ENCODE data around the gene ROPN1L.
"Not testable (repeated sequence)": the region's sequence is repeated elsewhere in the genome, so short reads cannot be mapped to it uniquely, and the experiment has no call there.

Gene ROPN1L

DNA sequence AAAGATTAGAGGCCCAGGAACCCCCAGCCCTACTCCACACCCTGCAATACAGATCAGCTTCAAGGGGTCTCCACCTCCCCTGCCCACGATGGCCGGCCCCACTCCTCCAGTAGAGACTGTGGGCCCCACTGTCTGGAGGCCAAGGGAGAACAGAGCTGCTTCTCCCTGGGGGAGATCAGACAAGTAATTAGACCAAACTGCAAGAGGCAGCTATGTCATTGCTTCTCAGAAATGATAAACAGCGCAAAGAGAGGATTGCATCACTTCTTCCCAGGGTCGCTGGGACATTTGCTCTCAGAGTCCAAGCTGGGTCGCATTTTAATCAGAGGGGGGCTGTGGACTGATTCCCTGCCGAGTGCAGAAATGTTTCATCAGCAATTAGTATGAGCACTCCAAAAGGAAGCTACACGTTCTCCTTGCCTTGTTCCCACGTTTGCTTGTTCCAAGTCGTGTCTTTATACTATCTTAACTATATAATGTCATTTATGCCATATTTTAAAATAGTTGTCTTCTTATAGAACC lies 59.9 kb downstream of the ROPN1L start:
- DNase-seq (ENCODE audit: low read depth in 2 of 2): no peak

DNA sequence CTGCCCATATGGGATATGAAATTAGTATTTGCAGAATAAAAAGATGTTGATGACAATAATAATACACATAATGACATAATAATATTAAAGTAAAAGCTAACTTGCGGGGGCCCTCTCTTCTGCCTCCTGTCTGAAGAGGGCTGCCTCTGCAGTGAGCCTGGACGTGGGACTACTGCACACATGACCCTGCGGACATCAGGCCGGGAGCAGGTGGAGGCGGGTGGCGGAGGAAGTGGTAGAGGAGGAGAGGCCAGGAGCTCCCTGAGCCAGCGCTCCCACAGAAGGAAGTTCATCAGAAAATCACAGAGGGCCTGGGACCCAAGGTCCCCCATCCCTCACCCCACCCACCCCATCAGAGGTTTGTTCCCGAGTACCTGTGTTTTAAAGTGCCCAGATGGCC lies 60.5 kb downstream of the ROPN1L start:
- DNase-seq (ENCODE audit: low read depth in 2 of 2): no peak

DNA sequence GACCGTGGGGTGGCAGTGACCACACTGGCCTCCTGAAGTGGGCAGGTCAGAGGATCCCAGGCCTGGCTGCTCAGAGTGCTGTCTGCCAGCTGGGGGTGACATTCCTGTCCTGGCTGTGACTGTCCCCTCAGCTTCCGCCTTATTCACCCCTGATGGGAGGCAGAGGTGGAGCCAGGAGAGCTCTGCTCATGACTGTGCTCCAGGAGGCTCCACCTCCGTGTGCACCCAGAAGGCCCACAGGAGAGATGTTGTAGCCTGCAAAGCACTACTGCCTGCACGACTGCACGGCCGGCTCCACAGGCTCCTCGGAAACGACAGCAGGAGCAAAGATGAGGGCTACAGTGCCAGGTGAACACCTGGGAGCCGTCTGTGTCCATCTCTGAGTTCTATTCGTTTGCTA lies 60.9 kb downstream of the ROPN1L start:
- no peak for DNase-seq (ENCODE audit: low read depth in 2 of 2)

DNA sequence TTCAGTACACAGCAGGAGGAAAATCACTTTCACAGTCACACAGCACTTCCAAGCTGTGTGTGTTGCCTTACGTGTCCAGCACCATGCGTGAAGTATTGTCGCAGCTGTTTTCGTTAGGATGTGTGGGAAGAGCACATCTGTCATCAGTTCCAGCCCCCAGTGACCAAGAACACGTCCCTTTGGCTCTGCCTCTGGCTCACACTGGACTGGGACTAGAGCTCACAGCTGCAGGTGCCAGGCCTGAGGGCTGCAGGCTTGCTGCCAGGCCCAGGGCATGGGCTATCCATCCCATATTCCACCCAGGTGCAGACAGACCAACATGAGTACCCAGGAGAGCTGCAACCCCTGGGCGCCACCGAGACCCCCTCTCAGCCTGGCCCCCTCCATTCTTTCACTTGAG lies 61.6 kb downstream of the ROPN1L start:
- DNase-seq (ENCODE audit: low read depth in 2 of 2): no peak

DNA sequence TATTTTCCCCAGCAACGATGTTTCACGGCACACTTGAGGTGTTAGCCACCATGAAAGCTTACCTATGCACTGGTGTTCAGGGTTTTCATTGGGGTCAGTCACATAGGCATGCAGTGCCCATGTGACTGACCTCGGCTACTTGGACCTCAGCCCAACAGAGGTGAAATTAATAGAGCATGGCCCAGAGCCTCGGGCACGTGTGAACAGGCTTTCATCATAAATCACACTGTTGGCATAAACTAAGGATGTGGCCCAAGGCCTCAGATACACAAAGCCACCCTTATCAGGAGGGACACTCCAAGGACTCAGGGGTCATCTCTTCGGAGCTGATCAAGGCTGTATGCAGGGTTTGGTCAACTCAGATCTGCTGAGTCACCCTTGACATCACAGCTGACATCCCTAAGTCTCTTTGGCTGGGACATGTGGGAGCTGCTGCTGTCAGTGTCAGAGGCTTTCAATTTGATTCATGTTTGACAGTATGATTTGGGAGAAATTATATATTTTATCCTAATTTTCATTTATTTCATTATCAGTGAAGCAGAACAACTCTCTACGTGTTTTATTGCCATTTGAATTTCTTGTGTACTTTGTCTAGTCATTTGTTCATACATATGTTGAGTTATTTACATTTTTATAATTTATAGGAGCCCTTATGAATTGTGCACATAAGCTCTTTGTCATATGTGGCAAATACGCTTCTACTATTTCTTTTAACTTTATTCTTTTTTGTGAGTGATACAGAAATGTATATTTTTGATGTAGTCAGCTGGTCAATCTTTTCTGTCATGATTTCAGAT lies 62.5 kb downstream of the ROPN1L start:
- no peak for DNase-seq (ENCODE audit: low read depth in 2 of 2)

DNA sequence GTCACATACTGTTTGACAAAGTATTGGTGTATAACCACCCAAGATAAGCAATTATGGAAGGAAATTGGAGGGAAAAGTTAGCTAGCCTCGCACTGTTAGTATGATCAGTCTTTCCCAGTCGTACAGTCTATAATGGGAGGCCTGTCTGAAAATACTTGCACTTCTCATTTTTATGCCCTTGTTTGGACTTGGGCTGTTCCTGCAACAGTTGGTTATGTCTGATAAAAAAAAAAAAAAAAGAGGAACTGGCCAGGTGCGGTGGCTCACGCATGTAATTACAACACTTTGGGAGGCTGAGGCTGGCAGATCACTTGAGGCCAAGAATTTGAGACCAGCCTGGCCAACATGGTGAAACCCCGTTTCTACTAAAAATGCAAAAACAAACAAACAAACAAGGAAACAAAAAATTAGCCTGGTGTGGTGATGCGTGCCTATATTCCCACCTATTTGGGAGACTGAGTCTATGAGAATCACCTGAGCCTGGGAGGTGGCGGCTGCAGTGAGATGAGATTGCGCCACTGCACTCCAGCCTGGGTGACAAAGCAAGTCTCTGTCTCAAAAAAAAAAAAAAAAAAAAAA lies 63.9 kb downstream of the ROPN1L start:
- no peak for DNase-seq (ENCODE audit: low read depth in 2 of 2)

DNA sequence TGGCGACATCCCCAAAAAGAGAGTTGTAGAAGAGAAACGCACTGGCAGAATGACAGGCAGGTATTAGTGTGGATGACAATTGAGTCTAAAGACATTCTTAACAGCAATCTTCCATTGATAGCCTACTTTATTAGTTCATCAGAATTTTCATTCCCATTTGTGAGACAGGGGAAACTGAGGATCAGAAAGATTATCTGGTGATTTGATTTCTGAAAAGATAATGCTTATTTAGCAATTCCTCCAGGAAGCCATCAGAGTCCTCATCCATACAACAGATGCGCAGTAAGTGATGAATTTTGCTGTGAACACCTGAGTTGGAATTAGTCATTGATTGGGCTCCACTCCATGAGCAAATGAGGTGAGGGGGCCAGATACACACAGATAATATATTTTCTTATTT lies 64.9 kb downstream of the ROPN1L start:
- DNase-seq (ENCODE audit: low read depth in 2 of 2): no peak

DNA sequence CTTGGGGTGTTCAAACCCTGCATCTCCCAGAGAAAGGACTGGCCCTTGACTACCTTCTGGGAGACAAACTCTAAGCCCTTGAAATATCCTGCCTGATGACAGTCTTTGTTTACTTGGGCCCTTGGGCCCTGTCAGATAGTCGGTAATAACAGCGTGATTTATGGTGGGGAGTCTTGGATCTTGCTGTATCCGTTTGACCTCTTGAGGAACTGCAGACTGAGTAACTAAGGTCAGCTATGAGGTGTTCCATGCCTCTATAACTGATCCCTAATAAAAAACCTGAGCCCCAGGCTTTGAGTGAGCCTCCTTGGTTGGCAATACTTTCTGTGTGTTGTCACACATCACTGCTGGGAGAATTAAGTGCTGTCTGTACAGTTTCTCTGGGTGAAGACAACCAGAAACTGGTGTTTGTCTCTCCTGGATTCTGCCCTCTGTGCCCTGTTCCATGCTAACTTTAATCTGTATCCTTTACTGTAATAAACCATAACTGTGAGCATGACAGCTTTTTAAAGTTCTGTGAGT lies 66.0 kb downstream of the ROPN1L start:
- DNase-seq (ENCODE audit: low read depth in 2 of 2): no peak

DNA sequence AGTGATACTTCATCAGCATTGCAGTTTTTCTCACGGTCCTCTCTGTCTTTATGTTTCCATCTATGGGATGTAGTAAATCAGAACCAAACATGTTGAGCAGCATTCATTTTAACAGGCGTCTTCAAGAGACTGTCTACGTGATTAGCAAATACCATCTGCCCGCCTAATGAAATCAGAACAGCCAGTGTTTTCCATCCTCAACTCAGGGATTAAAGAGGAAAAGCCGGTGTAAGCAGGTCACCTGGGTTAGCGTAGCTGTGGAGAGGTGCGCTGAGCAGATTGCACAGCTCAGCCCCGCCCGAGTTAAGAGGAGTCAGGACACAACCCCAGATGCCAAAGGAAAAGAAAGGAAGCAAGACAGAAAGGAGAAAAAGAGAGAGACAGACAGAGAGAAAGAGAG lies 67.9 kb downstream of the ROPN1L start:
- DNase-seq (ENCODE audit: low read depth in 2 of 2): no peak

DNA sequence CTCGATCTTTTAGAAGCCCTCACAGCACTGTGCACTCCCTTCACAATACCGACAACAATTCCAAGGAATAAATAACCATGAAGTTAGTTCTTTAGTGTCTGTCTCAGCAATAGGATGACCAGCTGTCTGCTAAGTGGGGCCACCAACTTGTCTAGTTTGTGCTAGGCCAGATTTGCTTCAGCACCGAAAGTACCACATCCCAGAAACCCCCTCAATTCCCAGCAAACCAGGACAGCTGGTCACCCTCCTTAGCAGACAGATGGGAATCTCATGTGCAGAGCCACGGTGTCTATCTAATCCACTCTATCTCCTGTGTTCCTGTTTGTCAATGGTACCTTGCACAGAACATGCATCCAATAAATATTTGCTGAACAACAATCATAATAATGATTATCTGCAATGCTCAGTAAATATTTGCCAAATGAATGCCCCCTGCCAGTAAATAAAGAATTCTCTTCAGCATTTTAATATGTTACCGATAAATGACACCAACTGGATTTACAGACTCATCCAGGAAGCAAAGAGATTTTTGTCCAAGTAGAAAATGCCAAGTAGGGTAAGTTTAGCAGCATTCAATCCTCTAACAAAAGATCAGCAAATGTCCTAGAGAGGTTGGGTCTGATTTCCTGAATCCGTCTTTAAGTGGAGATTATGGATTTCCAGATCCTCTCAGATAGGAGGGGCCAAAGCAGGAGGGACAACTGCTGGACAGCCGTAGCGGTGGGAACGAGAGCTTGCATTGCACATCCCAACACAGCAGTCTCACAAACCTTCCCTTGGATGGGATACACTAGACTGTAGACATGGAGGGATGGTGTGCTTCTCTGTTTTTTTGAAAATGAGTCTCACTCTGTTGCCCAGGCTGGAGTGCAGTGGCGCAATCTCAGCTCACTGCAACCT lies 70.3 kb downstream of the ROPN1L start:
- DNase-seq (ENCODE audit: low read depth in 2 of 2): no peak

DNA sequence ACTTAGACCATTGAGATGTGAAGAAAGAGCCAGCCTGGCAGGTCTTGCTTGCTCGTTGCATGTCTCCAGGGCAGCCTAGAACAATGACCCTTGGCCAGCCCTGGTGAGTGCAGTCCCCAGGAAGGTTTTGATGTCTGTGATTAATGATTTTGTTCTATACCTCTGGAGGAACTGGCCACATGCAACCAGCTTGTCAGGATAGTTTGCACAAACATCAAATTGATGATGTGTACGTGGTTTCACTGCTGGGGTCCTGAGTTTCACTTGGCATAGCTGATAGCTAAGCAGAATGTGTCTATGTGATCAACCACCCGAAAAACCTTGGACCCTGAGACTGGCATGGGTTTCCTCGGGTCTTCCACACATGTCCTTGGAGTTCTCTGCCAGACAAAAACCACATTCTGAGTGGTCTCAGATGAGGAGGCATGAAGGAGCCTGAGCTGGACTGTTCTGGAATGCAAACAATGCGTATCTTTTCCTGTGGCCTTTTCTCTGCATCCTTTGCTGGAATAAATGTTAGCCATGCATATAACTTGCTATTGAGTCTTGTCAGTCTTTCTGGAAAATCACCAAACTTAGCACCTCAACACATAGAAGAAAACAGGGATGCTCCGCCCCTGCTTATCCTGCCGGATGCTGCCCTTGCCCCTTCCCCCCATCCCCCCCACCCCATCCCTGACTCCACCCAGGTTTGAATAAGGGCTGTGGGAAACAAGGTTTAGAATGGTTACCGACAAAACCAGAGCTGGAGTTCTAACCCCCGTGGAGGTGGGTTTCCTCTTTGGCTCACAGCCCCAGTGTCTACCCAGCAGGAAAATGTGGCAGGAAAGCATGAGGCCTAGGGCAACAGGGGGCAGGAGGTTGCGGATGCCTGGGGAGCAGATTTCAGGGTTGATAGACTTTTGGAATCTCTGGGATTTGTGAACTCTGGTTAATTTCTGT lies 72.1 kb downstream of the ROPN1L start:
- no peak for DNase-seq (ENCODE audit: low read depth in 2 of 2)

DNA sequence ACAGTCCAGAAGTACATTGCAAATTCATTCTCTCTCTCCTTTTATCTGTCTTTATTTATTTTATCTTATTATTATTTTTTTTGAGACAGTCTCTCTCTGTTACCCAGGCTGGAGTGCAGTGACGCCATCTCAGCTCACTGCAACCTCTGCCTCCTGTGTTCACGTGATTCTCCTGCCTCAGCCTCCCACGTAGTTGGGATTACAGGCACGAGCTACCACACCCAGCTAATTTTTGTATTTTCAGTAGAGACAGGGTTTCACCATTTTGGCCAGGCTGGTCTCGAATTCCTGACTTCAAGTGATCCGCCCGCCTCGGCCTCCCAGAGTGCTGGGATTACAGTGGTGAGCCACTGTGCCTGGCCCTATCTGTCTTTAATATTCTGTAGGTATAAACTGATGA lies 72.9 kb downstream of the ROPN1L start:
- DNase-seq (ENCODE audit: low read depth in 2 of 2): not testable (repeated sequence)

All from activated CD4-positive, alpha-beta T cell treated with anti-CD3 and anti-CD28 coated beads for 24 hours (primary cell).